Prostate gland (tissue), 2 donors: ENCODE results near the gene RAB11B. TPM values are rescaled to one million over a fixed set of nuclear protein-coding genes. Genes with fewer than 3 reads are reported as not detected.
"Not testable (repeated sequence)": the region's sequence is repeated elsewhere in the genome, so short reads cannot be mapped to it uniquely, and the experiment has no call there.

ENCODE experiments used
- DNase-seq: peaks from one replicate; pipeline ENCODE4 v3.0.0-alpha.2; 2019; ENCODE audit warnings: low spot score
- H3K27ac ChIP-seq, 2 donors: fragments of 200-600 bp; sonication (generic); 2 replicates each; pipeline ENCODE4 v1.5.1; 2017 to 2019
- H3K27me3 ChIP-seq: fragments of 200-600 bp; sonication (generic); replicated peaks from 2 replicates; pipeline ENCODE4 v1.5.1; 2019; ENCODE audit not compliant: insufficient read depth
- H3K36me3 ChIP-seq, 2 donors: fragments of 200-600 bp; sonication (generic); 1 replicate in 1 of 2; 2 replicates in 1 of 2; pipeline versions ENCODE4 v1.5.1 to v1.8.1; 2017 to 2019
- H3K4me1 ChIP-seq: fragments of 200-600 bp; sonication (generic); replicated peaks from 2 replicates; pipeline ENCODE4 v1.5.1; 2019
- H3K4me3 ChIP-seq, 2 donors: fragments of 200-600 bp; sonication (generic); 2 replicates each; pipeline ENCODE4 v1.5.1; 2017 to 2019
- H3K9me3 ChIP-seq: fragments of 200-600 bp; sonication (generic); 2 replicates; pipeline ENCODE4 v1.5.1; 2017
- CTCF ChIP-seq, 4 experiments: fragments of 200-600 bp in 2 of 4; fragments of 450-650 bp in 2 of 4; sonication (generic) in 2 of 4; IDR thresholded peaks; 1 replicate in 3 of 4; 2 replicates in 1 of 4; pipeline ENCODE4 v1.5.1; 2016 to 2019; ENCODE audit warnings: antibody characterized with exemption in 4 of 4, mild to moderate bottlenecking in 2 of 4, moderate library complexity in 2 of 4
- POLR2A ChIP-seq: fragments of 450-650 bp; IDR thresholded peaks from one replicate; pipeline ENCODE4 v1.6.1; 2016; ENCODE audit warnings: antibody characterized with exemption, mild to moderate bottlenecking
- POLR2AphosphoS5 ChIP-seq: sonication (generic); formaldehyde crosslinking; IDR thresholded peaks from one replicate; pipeline ENCODE4 v1.6.1; 2017; ENCODE audit warnings: antibody characterized with exemption
- WGBS: methylation state at CpG from one replicate; pipeline ENCODE4 v1.1.5; 2018; 5-methylcytosine and 5-hydroxymethylcytosine counted together
- intact Hi-C: fragments of 100-400 bp; cut with DNase I; formaldehyde crosslinking; loops from one replicate; pipeline ENCODE4 v1.14.2; 2022
- total RNA-seq, 2 donors: library from RNA; depleted of rRNA; stranded (reverse); fragments of >200 nt; gene quantifications; one replicate each; pipeline ENCODE4 v1.1.0, GENCODE V29; 2016

The RAB11B gene
- total RNA-seq, 2 donors from 2014 or later, result 60.7 to 103 TPM

- no peaks in the 10 kb centered on the region for H3K4me1 ChIP-seq
- no peak overlapping the region for H3K27ac ChIP-seq
- H3K4me3 ChIP-seq, result no peak overlapping the region
- H3K9me3 ChIP-seq, result no peaks in the 10 kb centered on the region
- H3K36me3 ChIP-seq, result peaks cover 0 to 19% of the 10 kb centered on the region in 2 donors
- intact Hi-C loops, result no loop called here
- WGBS, result 85% methylated on average over 14 of the region's 18 CpGs
- no peak for TF ChIP-seq POLR2A
- no peak for TF ChIP-seq POLR2AphosphoS5
- TF ChIP-seq CTCF (IDR thresholded peaks at IDR 0.05), result no peak
- no peak for DNase-seq
- H3K27me3 ChIP-seq, result no peaks in the 10 kb centered on the region
Measured at GRCh38 chr19:8404391-8405151, 14.4 kb downstream of the RAB11B start.

- not testable (repeated sequence) for DNase-seq, H3K4me3 ChIP-seq, H3K9me3 ChIP-seq, H3K27ac ChIP-seq, H3K36me3 ChIP-seq, H3K27me3 ChIP-seq, H3K4me1 ChIP-seq
- intact Hi-C loops, result loop anchor here (5.0 to 10.0 kb wide), 2 partner anchors 97 to 164 kb away; partner anchors contain the start of gene MYO1F
- WGBS, result 89% methylated on average over 13 of the region's 13 CpGs
Measured at GRCh38 chr19:8410718-8411117, 20.6 kb downstream of the RAB11B start.

- intact Hi-C loops, result loop anchor here (2.0 to 10.0 kb wide), 3 partner anchors 32 to 162 kb away; partner anchors contain the start of genes HNRNPM and MYO1F
- no peaks in the 10 kb centered on the region for H3K9me3 ChIP-seq
- WGBS, result 6% methylated on average over 46 of the region's 89 CpGs
Measured at GRCh38 chr19:8412783-8413628, 22.8 kb downstream of the RAB11B start, which contains the start of gene MARCHF2. Gene MARCHF2 (plus strand): TSS chr19:8413305. CDS start chr19:8421841, 8,536 bp downstream.

GRCh38 chr19:8413629-8413995 is 23.5 kb downstream of the RAB11B start:
- H3K27me3 ChIP-seq, result no peaks in the 10 kb centered on the region
- no peak for DNase-seq
- peak overlapping the region; percentile 81 for H3K4me3 ChIP-seq
- H3K4me1 ChIP-seq, result no peaks in the 10 kb centered on the region
- no peaks in the 10 kb centered on the region for H3K36me3 ChIP-seq
- no peak for TF ChIP-seq POLR2AphosphoS5
- no peak for TF ChIP-seq POLR2A
- TF ChIP-seq CTCF (IDR thresholded peaks at IDR 0.05), result no peak
- intact Hi-C loops, result loop anchor here (2.0 to 10.0 kb wide), 3 partner anchors 31 to 161 kb away; partner anchors contain the start of genes HNRNPM and MYO1F
- peak overlapping the region; percentile 57 for H3K27ac ChIP-seq
- no peaks in the 10 kb centered on the region for H3K9me3 ChIP-seq
- 30% methylated on average over 3 of the region's 3 CpGs for WGBS

More at GRCh38 chr19:8412783-8413628, 22.8 kb downstream of the RAB11B start, which contains the start of gene MARCHF2:
- no peaks in the 10 kb centered on the region for H3K36me3 ChIP-seq
- DNase-seq, result peak; percentile 95
- TF ChIP-seq POLR2AphosphoS5 (peak; percentile 77), CTCF (IDR thresholded peaks at IDR 0.05) (peak; percentile 65 to 81 (median 76)), POLR2A (no peak)
- no peaks in the 10 kb centered on the region for H3K27me3 ChIP-seq
- H3K27ac ChIP-seq, result peak within 1 kb of the TSS; percentile 57
- H3K4me1 ChIP-seq, result no peaks in the 10 kb centered on the region
- H3K4me3 ChIP-seq, result peak within 1 kb of the TSS; percentile 81

- intact Hi-C loops, result loop anchor here (10.0 kb wide), 1 partner anchor 158 kb away; the partner anchor contains the start of gene MYO1F
- H3K4me1 ChIP-seq, result no peaks in the 10 kb centered on the region
Measured at GRCh38 chr19:8416796-8417195, 26.6 kb downstream of the RAB11B start.

More at GRCh38 chr19:8416796-8417195, 26.6 kb downstream of the RAB11B start:
- no peak overlapping the region for H3K27ac ChIP-seq
- TF ChIP-seq POLR2A (no peak), CTCF (IDR thresholded peaks at IDR 0.05) (no peak), POLR2AphosphoS5 (no peak)
- whole genome bisulfite sequencing, result 70% methylated on average over 4 of the region's 4 CpGs
- H3K36me3 ChIP-seq, result no peaks in the 10 kb centered on the region
- no peak overlapping the region for H3K4me3 ChIP-seq
- DNase-seq, result no peak
- H3K27me3 ChIP-seq, result no peaks in the 10 kb centered on the region
- no peaks in the 10 kb centered on the region for H3K9me3 ChIP-seq
